Mucosa of stomach (tissue), 1 donor: ENCODE results near the gene GALNT18.

ENCODE experiments used
- H3K27me3 ChIP-seq: one replicate; pipeline ENCODE4 v1.7.0; 2013; ENCODE audit warnings: mild to moderate bottlenecking, low read length; ENCODE audit not compliant: control insufficient read depth, insufficient read depth
- H3K36me3 ChIP-seq: one replicate; pipeline ENCODE4 v1.7.0; 2013; ENCODE audit warnings: low read length; ENCODE audit not compliant: control insufficient read depth, insufficient read depth
- H3K4me1 ChIP-seq: one replicate; pipeline ENCODE4 v1.7.0; 2013; ENCODE audit warnings: mild to moderate bottlenecking, low read length; ENCODE audit not compliant: control insufficient read depth, insufficient read depth
- H3K4me3 ChIP-seq: one replicate; pipeline ENCODE4 v1.7.0; 2013; ENCODE audit warnings: low read length
- H3K9ac ChIP-seq: one replicate; pipeline ENCODE4 v1.7.0; 2013; ENCODE audit warnings: mild to moderate bottlenecking, low read length, moderate library complexity
- H3K9me3 ChIP-seq: one replicate; pipeline ENCODE4 v1.7.0; 2013; ENCODE audit warnings: mild to moderate bottlenecking, low read length, moderate library complexity; ENCODE audit not compliant: control insufficient read depth
- donor health status: Pancreatic carcinoma.

Gene GALNT18

GRCh38 chr11:11306855-11307254 is 314.9 kb downstream of the GALNT18 start:
- H3K4me1 ChIP-seq = no peaks in the 10 kb centered on the region
- no peaks in the 10 kb centered on the region for H3K36me3 ChIP-seq
- no peaks in the 10 kb centered on the region for H3K27me3 ChIP-seq
- no peak overlapping the region for H3K9ac ChIP-seq
- no peak overlapping the region for H3K4me3 ChIP-seq
- no peaks in the 10 kb centered on the region for H3K9me3 ChIP-seq

GRCh38 chr11:11304550-11304949 is 317.3 kb downstream of the GALNT18 start:
- no peaks in the 10 kb centered on the region for H3K27me3 ChIP-seq
- no peak overlapping the region for H3K9ac ChIP-seq
- no peak overlapping the region for H3K4me3 ChIP-seq
- H3K4me1 ChIP-seq = no peaks in the 10 kb centered on the region
- H3K9me3 ChIP-seq = no peaks in the 10 kb centered on the region
- H3K36me3 ChIP-seq = no peaks in the 10 kb centered on the region

GRCh38 chr11:11302565-11302964 is 319.2 kb downstream of the GALNT18 start:
- no peak overlapping the region for H3K9ac ChIP-seq
- no peaks in the 10 kb centered on the region for H3K9me3 ChIP-seq
- H3K27me3 ChIP-seq = no peaks in the 10 kb centered on the region
- H3K4me1 ChIP-seq = no peaks in the 10 kb centered on the region
- no peak overlapping the region for H3K4me3 ChIP-seq
- H3K36me3 ChIP-seq = no peaks in the 10 kb centered on the region

DNA sequence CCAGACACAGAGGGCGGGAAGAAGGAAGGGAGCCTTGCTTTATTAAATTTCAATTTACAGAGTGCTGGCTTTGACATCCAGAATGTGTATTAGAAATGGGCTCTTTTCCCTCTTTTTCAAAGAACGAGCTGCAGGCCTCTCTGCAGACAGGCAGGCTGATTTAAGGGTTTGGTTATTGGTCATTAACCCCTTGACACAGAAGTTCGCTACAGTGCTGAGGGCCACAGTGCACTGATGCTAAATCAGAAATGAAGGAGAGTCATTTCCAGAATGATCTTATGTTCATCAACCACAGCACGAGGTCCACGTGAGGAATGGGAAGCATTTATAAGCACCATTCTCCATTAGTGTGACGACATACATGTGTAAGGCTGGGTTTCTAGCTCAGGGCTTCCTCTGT is 320.6 kb downstream of the GALNT18 start:
- Histone ChIP-seq H3K4me1 (no peaks in the 10 kb centered on the region), H3K27me3 (no peaks in the 10 kb centered on the region), H3K4me3 (no peak overlapping the region), H3K36me3 (no peaks in the 10 kb centered on the region), H3K9me3 (no peaks in the 10 kb centered on the region), H3K9ac (no peak overlapping the region)

- Histone ChIP-seq H3K4me1 (no peaks in the 10 kb centered on the region), H3K9ac (no peak overlapping the region), H3K4me3 (no peak overlapping the region), H3K9me3 (no peaks in the 10 kb centered on the region), H3K36me3 (no peaks in the 10 kb centered on the region), H3K27me3 (no peaks in the 10 kb centered on the region)
Observed at GRCh38 chr11:11297578-11297977, 324.2 kb downstream of the GALNT18 start.

GRCh38 chr11:11296434-11296833 is 325.4 kb downstream of the GALNT18 start:
- no peaks in the 10 kb centered on the region for H3K27me3 ChIP-seq
- H3K36me3 ChIP-seq = no peaks in the 10 kb centered on the region
- H3K9me3 ChIP-seq = no peaks in the 10 kb centered on the region
- no peak overlapping the region for H3K4me3 ChIP-seq
- no peak overlapping the region for H3K9ac ChIP-seq
- H3K4me1 ChIP-seq = no peaks in the 10 kb centered on the region

DNA sequence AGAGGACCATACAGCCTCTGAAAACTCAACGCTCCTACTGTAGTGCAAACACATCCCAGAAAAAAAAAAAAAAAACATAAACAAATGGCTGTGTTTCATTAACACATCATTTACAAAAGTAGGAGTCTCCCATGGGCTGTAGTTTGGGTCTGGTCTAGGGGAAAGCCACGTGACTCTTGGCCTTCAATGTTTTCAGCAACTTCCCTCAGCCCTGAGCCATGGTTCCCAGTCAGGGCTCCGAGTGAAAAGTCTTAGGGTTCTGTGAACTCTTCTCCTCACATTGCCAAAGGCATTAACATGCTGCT is 327.3 kb downstream of the GALNT18 start:
- no peaks in the 10 kb centered on the region for H3K4me1 ChIP-seq
- no peak overlapping the region for H3K4me3 ChIP-seq
- no peaks in the 10 kb centered on the region for H3K27me3 ChIP-seq
- no peak overlapping the region for H3K9ac ChIP-seq
- H3K9me3 ChIP-seq = no peaks in the 10 kb centered on the region
- no peaks in the 10 kb centered on the region for H3K36me3 ChIP-seq

DNA sequence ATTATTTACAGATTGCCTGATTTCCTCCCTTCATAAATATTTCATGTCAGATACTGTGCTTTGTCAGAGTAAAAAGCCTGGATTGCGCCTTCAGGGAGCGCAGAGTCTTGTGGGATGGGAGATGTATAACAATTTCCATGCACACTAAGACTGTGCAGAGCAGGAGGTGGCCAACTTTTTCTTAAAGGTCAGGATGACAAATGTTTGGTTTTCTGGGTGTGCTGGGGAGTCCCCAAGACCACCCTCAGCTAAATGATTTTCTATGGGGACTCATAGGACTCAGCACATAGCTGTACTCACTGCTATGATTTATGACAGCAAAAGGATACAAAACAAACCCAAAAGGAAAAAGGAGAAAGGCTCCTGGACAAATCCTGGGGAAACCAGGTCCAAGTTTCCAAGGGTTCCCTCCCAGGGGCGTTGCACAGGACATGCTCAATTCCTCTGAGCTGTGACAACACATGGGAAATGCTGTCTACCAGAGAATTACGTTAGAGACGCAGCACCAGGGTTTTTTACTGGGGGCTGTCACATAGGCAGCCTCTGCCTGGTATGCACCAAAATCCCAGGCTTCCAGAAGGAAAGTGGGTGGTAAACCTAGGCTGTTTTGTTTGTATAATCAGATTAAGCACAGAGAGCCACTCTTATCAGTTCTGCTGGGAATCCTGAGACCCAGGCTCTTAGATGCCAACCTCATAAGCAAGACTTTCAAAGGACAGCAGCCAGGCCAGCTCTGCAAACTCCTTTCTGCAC is 327.8 kb downstream of the GALNT18 start:
- no peaks in the 10 kb centered on the region for H3K4me1 ChIP-seq
- no peak overlapping the region for H3K4me3 ChIP-seq
- no peaks in the 10 kb centered on the region for H3K9me3 ChIP-seq
- no peak overlapping the region for H3K9ac ChIP-seq
- H3K27me3 ChIP-seq = no peaks in the 10 kb centered on the region
- H3K36me3 ChIP-seq = no peaks in the 10 kb centered on the region

- Histone ChIP-seq H3K4me3 (no peak overlapping the region), H3K27me3 (no peaks in the 10 kb centered on the region), H3K9me3 (no peaks in the 10 kb centered on the region), H3K36me3 (no peaks in the 10 kb centered on the region), H3K4me1 (no peaks in the 10 kb centered on the region), H3K9ac (no peak overlapping the region)
Observed at GRCh38 chr11:11292839-11293238, 329.0 kb downstream of the GALNT18 start.

DNA sequence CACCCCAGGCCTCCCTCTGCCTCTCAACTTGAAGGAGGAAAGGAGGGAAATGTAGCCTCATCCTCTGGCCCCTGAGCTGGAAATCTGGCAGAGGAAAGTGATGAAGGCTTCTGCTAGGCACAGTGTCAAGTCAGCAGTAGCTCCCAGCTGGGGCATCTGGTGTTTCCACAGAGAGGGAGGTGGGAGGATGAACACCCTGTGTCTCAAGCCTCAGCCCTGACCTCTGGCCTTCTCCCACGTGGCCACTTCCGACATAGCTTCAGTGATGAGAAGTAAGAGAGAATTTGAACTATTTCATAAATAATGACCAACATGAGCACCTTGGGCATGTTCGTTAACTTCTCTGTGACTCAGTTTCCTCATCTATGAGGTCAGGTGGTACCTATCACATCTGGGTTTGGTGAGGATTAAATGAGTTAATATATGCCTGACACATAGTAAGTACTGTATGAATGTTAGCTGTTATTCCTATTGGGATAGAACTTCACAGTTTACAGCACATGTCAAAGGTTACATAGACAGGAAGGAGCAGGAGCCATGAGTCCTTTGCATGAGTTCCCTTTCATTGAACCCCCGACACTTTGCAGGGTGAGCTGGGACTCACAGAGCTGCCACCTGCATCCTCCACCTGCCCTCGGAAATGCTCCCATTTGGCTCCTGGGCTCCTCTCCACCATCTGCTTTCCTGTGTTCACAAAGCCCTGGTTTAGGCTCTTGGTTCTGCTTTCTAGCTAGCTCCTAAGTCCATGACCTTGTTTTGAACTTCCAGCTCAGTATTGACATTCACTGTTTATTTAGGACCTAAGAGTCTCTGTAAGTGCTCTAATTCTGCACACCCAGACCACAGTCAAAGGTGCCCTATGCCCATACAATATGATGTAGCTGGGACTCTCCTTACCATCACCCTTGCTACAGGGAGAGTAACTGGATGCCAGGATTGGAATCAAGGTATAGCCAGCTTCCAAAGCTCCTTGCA is 330.5 kb downstream of the GALNT18 start:
- no peak overlapping the region for H3K4me3 ChIP-seq
- no peaks in the 10 kb centered on the region for H3K27me3 ChIP-seq
- H3K36me3 ChIP-seq = no peaks in the 10 kb centered on the region
- no peaks in the 10 kb centered on the region for H3K4me1 ChIP-seq
- no peak overlapping the region for H3K9ac ChIP-seq
- no peaks in the 10 kb centered on the region for H3K9me3 ChIP-seq

GRCh38 chr11:11290354-11290753 is 331.5 kb downstream of the GALNT18 start:
- Histone ChIP-seq H3K4me1 (no peaks in the 10 kb centered on the region), H3K4me3 (no peak overlapping the region), H3K27me3 (no peaks in the 10 kb centered on the region), H3K36me3 (no peaks in the 10 kb centered on the region), H3K9me3 (no peaks in the 10 kb centered on the region), H3K9ac (no peak overlapping the region)

- Histone ChIP-seq H3K9me3 (no peaks in the 10 kb centered on the region), H3K4me1 (no peaks in the 10 kb centered on the region), H3K9ac (no peak overlapping the region), H3K36me3 (no peaks in the 10 kb centered on the region), H3K27me3 (no peaks in the 10 kb centered on the region), H3K4me3 (no peak overlapping the region)
Observed at GRCh38 chr11:11289669-11290068, 332.1 kb downstream of the GALNT18 start.
